Aorta (tissue), 5 donors: ENCODE data around the gene TRMT61A. TPM values are rescaled to one million over a fixed set of nuclear protein-coding genes. Genes with fewer than 3 reads are reported as not detected.

Experiments
- ATAC-seq: fragments of 200-7000 bp; cut with Tn5 transposase; one replicate; pipeline ENCODE4 v1.9.1; 2022; ENCODE audit warnings: moderate library complexity; ENCODE audit not compliant: low FRiP score
- DNase-seq, 2 donors: peaks; one replicate each; pipeline ENCODE4 v3.0.0-alpha.2; 2020
- H3K27ac ChIP-seq, 2 donors: one replicate each; pipeline ENCODE4 v1.5.1; 2013; ENCODE audit warnings: low read length in 2 of 2, mild to moderate bottlenecking in 2 of 2, moderate library complexity in 2 of 2, control low read depth in 1 of 2, inconsistent platforms in 1 of 2, low read depth in 1 of 2
- H3K27me3 ChIP-seq, 2 donors: one replicate each; pipeline ENCODE4 v1.6.1; 2013; ENCODE audit warnings: control low read depth in 1 of 2, low read length in 1 of 2, mild to moderate bottlenecking in 1 of 2, moderate library complexity in 1 of 2; ENCODE audit not compliant: insufficient read depth in 2 of 2, control insufficient read depth in 1 of 2
- H3K36me3 ChIP-seq, 2 donors: one replicate each; pipeline ENCODE4 v1.6.1; 2013; ENCODE audit warnings: control low read depth in 1 of 2, low read length in 1 of 2, mild to moderate bottlenecking in 1 of 2; ENCODE audit not compliant: insufficient read depth in 2 of 2, control insufficient read depth in 1 of 2
- H3K4me1 ChIP-seq, 2 donors: one replicate each; pipeline ENCODE4 v1.6.1; 2013; ENCODE audit warnings: low read length in 2 of 2, control low read depth in 1 of 2, mild to moderate bottlenecking in 1 of 2, moderate library complexity in 1 of 2; ENCODE audit not compliant: insufficient read depth in 2 of 2, control insufficient read depth in 1 of 2
- H3K4me3 ChIP-seq, 2 donors: one replicate each; pipeline ENCODE4 v1.5.1; 2013; ENCODE audit warnings: low read length in 2 of 2, control low read depth in 1 of 2, mild to moderate bottlenecking in 1 of 2
- H3K9me3 ChIP-seq: one replicate; pipeline ENCODE4 v1.6.1; 2013; ENCODE audit warnings: mild to moderate bottlenecking, low read length; ENCODE audit not compliant: control insufficient read depth
- WGBS, 2 donors: extraction: QIAGEN DNeasy Blood & Tissue Kit; methylation state at CpG; one replicate each; pipeline ENCODE4 v1.1.7; 2013; 5-methylcytosine and 5-hydroxymethylcytosine counted together
- intact Hi-C, 2 donors: fragments of 100-400 bp; cut with DNase I; formaldehyde crosslinking; loops; one replicate each; pipeline versions ENCODE4 v1.14.2 to v1.15.0; 2022
- polyA plus RNA-seq, 2 donors: library from polyadenylated mRNA; stranded (reverse); fragments of 200-250 nt; gene quantifications; one replicate each; pipeline ENCODE4 v1.2.3, GENCODE V29; 2013
- total RNA-seq, 2 donors: library from RNA; stranded (reverse); fragmentation: NEBNext Ultra II Directional; extraction: Animal tissue kit (Norgen Biotek cat#: 25700); gene quantifications; one replicate each; pipeline ENCODE4 v1.2.1, GENCODE V29; 2021
- donor health status: healthy with polysubstance abuse.
- donor health status: Bipolar disorder and iron deficiency.
- donor health status: DM: no; HTN: no; CAD: no.
- donor health status: DM: no; HTN: no; CAD: no.
- donor health status: DM: yes; HTN: yes; CAD: no.

The TRMT61A gene
- total and polyA plus RNA-seq, 4 donors: 6.4 to 12.4 (median 11.6) TPM

DNA sequence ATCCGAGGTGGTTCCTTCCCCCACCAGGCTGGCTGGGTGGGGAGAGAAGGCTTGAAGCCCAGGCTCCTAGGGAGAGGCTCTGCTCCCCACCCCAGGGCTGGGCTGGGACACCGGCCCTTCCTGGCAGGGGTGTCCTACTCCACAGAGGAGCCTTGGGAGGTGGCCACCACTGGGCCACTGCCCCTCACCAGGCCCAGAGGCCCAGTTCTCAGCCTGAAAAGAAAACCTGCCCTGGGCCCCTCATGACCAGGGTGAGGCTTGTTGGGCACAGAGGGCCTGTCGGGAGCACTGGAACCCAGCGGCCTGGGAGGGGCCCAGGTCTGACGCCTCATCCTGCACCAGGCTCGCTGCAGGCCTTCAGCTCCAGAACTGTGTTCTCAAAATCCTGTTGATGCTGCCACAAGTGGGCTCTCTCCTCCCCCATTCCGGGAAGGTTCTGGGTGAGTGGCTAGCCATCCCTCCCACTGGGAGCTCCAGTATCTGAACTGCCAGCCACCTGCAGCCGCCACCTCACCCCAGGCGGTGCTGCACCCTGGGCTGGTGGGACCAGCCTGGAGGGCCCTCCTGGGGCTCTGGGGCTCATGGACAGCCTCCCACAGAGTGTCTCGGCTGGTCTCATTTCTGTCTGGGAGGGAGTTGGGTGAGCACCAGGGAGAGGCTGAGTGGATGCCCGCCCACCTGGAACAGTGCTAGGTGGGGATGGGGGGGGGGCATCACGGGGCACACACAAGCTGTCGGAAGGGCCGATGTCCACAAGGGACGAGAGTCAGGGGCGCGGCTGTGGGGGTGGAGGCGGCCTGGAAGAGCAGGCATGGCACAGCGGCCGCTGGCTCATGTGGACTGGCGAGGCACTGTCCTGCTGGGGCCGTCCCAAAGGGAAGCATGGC is 21.7 kb downstream of the TRMT61A start:
- intact Hi-C loops: no loop called here
- ATAC-seq: peak; percentile 19
- no peaks in the 10 kb centered on the region for H3K36me3 ChIP-seq
- no peaks in the 10 kb centered on the region for H3K9me3 ChIP-seq
- DNase-seq: peak; percentile 59 to 80
- H3K4me1 ChIP-seq: no peaks in the 10 kb centered on the region
- H3K27me3 ChIP-seq: no peaks in the 10 kb centered on the region
- 29 to 33% methylated on average over 19 to 22 of the region's 22 CpGs for WGBS, 2 donors
- H3K27ac ChIP-seq: peak overlapping the region; percentile 81 to 93
- H3K4me3 ChIP-seq: no peak overlapping the region

DNA sequence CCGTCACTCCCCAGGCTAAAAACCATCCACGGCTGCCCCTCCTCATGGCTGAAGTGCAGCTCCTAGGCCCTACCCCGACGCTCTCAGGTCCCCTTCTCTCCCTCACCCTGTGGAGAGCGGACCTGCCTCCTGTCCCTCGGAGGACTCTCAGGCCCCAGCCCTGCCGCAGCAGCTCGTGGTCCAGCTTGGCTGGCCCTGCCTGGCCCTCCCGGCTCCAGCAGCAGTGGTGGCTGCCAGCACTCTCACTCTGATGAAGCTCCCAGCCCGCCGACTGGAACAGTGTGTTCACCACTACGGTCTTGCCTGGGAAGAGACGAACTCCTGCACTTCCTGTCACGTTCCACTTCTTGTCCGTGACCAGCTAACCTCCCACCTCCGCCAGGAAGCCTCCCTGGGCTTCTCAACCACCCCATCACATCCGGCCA is 22.4 kb downstream of the TRMT61A start:
- no peaks in the 10 kb centered on the region for H3K27me3 ChIP-seq
- WGBS, 2 donors: 14 to 15% methylated on average over 17 of the region's 17 CpGs
- H3K4me1 ChIP-seq: no peaks in the 10 kb centered on the region
- peak; percentile 69 for ATAC-seq
- peak overlapping the region; percentile 81 to 93 for H3K27ac ChIP-seq
- peak; percentile 86 to 90 for DNase-seq
- no peaks in the 10 kb centered on the region for H3K36me3 ChIP-seq
- H3K4me3 ChIP-seq: no peak overlapping the region
- no peaks in the 10 kb centered on the region for H3K9me3 ChIP-seq
- intact Hi-C loops: no loop called here

DNA sequence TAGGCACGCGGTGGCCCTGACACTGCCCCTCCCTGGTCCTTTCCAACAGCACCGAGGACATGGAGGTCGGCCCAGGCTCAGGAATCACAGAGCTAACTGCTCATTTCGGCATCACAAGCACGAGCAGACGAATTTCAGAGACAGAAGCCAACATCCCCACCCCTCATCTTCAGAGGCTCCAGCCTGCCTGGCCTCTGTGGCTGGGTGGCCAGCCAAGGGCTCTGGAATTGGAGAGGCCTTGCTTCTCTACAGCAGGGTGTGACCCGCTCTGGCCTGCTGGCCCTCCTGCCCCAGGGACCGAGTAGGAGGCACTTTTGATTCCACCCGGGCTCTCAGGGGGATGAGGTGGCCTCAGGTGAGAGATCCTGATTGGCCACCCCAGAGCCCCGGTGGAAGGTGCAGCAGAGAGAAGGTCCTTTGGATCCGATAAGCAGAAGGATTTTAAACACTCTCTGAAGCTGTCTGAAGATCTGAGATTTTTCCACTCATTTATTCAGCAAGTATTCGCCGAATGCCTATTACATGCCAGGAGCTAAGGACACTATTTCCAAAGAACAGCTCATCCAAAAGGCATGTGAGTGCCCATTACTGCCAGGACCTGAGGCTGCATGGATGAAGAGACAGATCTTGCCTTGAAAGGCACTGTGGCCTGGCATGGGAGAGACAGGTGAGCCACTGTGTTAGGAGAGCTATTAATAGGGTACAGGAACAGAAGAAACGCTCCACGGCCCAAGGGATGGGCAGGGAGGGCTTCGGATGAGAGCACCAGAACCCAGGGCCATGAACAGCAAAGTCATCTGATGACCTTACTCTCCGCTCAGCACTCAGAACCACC is 23.2 kb downstream of the TRMT61A start:
- H3K27ac ChIP-seq: peak overlapping the region; percentile 81 to 93
- intact Hi-C loops: no loop called here
- no peak overlapping the region for H3K4me3 ChIP-seq
- DNase-seq: peak; percentile 82 to 86
- H3K27me3 ChIP-seq: no peaks in the 10 kb centered on the region
- WGBS, 2 donors: 10 to 15% methylated on average over 18 of the region's 18 CpGs
- no peaks in the 10 kb centered on the region for H3K4me1 ChIP-seq
- ATAC-seq: peak; percentile 66
- no peaks in the 10 kb centered on the region for H3K36me3 ChIP-seq
- no peaks in the 10 kb centered on the region for H3K9me3 ChIP-seq

DNA sequence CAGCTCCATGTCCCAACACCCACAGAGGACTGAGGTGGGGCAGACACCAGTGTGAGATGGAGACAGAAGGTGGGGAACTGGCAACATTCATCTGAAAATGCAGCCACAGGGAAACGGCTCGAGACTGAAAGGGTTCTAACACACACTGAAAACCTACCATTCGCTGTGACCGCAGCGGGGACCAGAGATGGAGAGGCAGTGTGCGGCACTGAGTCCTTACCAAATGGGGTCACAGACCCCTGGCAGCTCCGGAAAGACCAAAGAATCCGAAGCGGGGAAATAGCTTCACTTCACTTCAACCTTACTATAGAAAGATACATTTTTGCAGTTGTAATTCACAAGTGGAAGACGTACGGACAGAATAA is 23.8 kb downstream of the TRMT61A start:
- DNase-seq (peak in 1 of 2 donors; percentile 35), ATAC-seq (no peak)
- WGBS, 2 donors: 92 to 93% methylated on average over 11 of the region's 11 CpGs
- Histone ChIP-seq H3K4me1 (no peaks in the 10 kb centered on the region), H3K36me3 (no peaks in the 10 kb centered on the region), H3K4me3 (no peak overlapping the region), H3K27me3 (no peaks in the 10 kb centered on the region), H3K9me3 (no peaks in the 10 kb centered on the region), H3K27ac (peak overlapping the region; percentile 48 to 51)
- intact Hi-C loops: no loop called here

DNA sequence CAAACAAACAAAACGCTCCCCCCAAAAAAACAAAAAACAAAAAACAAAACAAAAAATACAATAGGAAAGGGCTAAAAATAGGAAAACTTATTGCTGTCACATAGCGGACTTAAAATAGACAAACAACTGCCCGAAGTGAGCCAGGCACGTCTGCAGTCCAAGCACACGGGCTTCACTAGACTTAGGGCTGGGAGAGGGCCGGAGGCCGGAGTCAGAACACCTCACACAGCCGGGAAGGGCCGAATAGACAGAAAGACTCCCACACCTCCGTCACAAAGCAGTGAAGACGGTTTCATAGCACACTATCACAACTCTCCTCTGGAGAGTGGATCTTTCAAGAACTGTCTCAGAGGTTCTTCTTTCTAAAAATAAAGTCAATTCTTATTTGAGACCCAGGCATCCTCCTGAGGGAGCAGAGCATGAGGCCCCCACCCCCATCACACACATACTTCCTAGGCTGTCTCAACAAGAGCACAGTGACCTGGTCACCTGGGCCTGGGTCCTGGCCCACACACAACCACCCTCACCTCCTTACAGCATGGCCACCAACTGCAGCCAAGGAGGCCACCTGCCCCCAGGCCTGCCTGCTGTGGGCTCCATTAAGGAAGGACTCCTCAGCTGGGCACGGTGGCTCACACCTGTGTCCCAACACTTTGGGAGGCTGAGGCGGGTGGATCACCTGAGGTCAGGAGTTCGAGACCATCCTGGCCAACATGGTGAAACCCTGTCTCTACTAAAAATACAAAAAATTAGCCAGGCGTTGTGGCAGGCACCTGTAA is 26.8 kb downstream of the TRMT61A start:
- Histone ChIP-seq H3K4me3 (no peak overlapping the region), H3K27me3 (no peaks in the 10 kb centered on the region), H3K4me1 (no peaks in the 10 kb centered on the region), H3K27ac (no peak overlapping the region), H3K36me3 (no peaks in the 10 kb centered on the region), H3K9me3 (no peaks in the 10 kb centered on the region)
- peak in 1 of 2 donors; percentile 52 for DNase-seq
- ATAC-seq: no peak
- intact Hi-C loops: no loop called here
- WGBS, 2 donors: 58 to 63% methylated on average over 15 of the region's 15 CpGs

DNA sequence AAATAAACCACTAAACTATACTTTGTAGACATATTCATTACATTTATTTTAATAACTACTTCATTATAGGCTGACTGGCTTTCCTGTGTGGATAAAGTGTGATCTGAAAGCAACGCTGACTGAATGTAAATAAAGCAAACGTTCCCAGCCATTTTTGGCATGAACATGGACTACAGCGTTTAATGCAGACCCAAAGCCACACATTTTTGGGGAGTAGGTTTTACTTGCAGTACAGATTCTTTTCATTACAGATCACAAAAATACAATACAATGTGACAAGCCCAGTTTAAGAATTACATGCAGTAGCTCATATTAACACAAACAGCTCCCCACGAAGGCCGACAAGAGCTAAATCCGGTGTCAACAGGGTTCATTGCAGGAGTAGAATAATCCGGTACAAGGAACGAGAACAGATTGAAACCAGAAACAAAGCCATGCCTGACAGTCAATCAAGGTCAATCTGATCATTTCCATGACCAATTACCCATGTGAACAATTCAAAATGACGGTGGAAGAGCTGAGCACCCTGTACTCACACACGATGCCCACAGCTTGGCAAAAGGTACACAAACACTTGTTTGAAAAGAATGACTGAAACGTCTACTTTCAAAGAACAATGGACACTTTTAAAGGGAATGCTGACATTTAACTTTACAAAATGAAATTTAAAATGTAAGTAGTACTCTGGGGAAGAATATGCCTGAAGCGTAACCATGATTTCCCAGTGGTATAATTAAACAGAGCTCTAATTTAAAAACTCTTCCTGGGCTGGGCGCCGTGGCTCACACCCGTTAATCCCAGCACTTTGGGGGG is 28.2 kb downstream of the TRMT61A start:
- DNase-seq (peak in 1 of 2 donors; percentile 27), ATAC-seq (no peak)
- H3K27me3 ChIP-seq: no peaks in the 10 kb centered on the region
- H3K4me3 ChIP-seq: no peak overlapping the region
- no peaks in the 10 kb centered on the region for H3K36me3 ChIP-seq
- no peak overlapping the region for H3K27ac ChIP-seq
- no peaks in the 10 kb centered on the region for H3K4me1 ChIP-seq
- intact Hi-C loops: no loop called here
- WGBS, 2 donors: 55 to 57% methylated on average over 15 of the region's 15 CpGs
- no peaks in the 10 kb centered on the region for H3K9me3 ChIP-seq

DNA sequence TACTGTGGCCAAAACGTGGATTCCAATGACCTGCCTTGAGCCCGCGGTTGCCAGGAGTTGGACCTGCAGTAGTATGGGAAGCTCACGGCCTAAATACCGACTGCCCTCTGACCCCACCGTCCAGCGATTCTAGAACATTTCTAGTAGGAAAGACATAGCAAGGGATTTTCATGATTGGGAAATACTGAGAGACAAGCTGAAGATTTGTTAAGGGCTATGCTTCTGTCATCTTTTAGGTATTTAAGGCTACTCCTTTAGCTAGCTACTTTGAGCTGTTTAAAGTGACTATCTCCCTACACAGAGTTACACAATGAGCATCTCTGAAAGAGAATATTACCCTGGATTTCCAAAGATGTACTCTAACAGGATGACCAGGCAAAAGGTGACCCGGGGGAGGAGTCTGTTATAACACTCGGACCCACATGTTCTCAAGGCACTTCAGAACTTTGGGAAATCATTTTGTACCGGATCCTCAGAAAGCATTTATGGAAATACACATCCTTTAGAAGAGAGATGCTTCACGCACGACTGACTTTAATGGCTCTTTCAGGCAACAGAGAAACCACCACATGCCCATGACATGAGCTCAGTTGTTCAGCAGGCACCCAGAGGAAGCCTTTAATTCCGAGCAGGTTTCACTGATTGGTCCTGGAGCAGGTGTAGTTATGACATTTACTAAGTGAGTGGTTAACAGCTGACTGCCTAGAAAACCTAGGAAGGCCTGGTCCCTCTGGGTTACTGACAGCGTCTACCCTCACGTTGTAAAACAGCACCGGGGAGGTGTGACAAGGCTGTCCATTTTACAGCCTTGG is 29.3 kb downstream of the TRMT61A start:
- Histone ChIP-seq H3K4me3 (no peak overlapping the region), H3K27ac (no peak overlapping the region), H3K27me3 (no peaks in the 10 kb centered on the region), H3K4me1 (no peaks in the 10 kb centered on the region), H3K9me3 (no peaks in the 10 kb centered on the region), H3K36me3 (no peaks in the 10 kb centered on the region)
- DNase-seq: peak in 1 of 2 donors; percentile 26
- no peak for ATAC-seq
- 80% methylated on average over 16 of the region's 16 CpGs for WGBS, 2 donors
- intact Hi-C loops: no loop called here
